HepG2 (cell line): ENCODE results near the gene UBR7. TPM values are rescaled to one million over a fixed set of nuclear protein-coding genes. Genes with fewer than 3 reads are reported as not detected.
A peak's percentile ranks its signal among the peaks of the same experiment; 100 is the strongest.

Source experiments
- CBX1 ChIP-seq: IDR thresholded peaks from one replicate; pipeline ENCODE4 v1.6.1; 2016; ENCODE audit warnings: antibody characterized with exemption, low read depth
- CEBPG ChIP-seq: IDR thresholded peaks from 2 replicates; pipeline ENCODE4 v1.6.1; 2016
- FOXC1 ChIP-seq: sonication (generic); formaldehyde crosslinking; IDR thresholded peaks from 2 replicates; pipeline ENCODE4 v1.8.0; 2022; ENCODE audit warnings: mild to moderate bottlenecking, missing genetic modification reagents, borderline replicate concordance
- ISL2 ChIP-seq: sonication (generic); formaldehyde crosslinking; IDR thresholded peaks from 2 replicates; pipeline ENCODE4 v1.5.0; 2020; ENCODE audit warnings: missing genetic modification reagents
- KMT2B ChIP-seq: IDR thresholded peaks from 2 replicates; pipeline ENCODE4 v1.6.1; 2016; ENCODE audit warnings: missing genetic modification reagents, missing compliant biosample characterization
- MZF1 ChIP-seq: sonication (generic); formaldehyde crosslinking; IDR thresholded peaks from 2 replicates; pipeline ENCODE4 v1.8.1; 2023; ENCODE audit warnings: mild to moderate bottlenecking, missing genetic modification reagents, borderline replicate concordance
- PHF20 ChIP-seq: sonication (generic); formaldehyde crosslinking; IDR thresholded peaks from 2 replicates; pipeline ENCODE4 v1.5.0; 2020; ENCODE audit warnings: mild to moderate bottlenecking, missing genetic modification reagents
- PITX1 ChIP-seq: sonication (generic); formaldehyde crosslinking; IDR thresholded peaks from 2 replicates; pipeline ENCODE4 v1.5.1; 2020; ENCODE audit warnings: mild to moderate bottlenecking, missing genetic modification reagents
- RARG ChIP-seq: sonication (generic); formaldehyde crosslinking; IDR thresholded peaks from 2 replicates; pipeline ENCODE4 v1.4.0; 2020; ENCODE audit warnings: low read depth, mild to moderate bottlenecking, missing genetic modification reagents
- REXO4 ChIP-seq: sonication (generic); formaldehyde crosslinking; IDR thresholded peaks from 2 replicates; pipeline ENCODE4 v1.8.0; 2022; ENCODE audit warnings: missing genetic modification reagents, mild to moderate bottlenecking, borderline replicate concordance
- TARDBP ChIP-seq: sonication (generic); formaldehyde crosslinking; IDR thresholded peaks from 2 replicates; pipeline ENCODE4 v1.8.0; 2022; ENCODE audit warnings: mild to moderate bottlenecking, missing genetic modification reagents
- TCF12 ChIP-seq, 2 experiments: fragments of 450-650 bp in 1 of 2; sonication (generic) in 1 of 2; formaldehyde crosslinking in 1 of 2; IDR thresholded peaks; 2 replicates each; pipeline versions ENCODE4 v1.6.1 to v1.8.0; 2017 to 2022; ENCODE audit warnings: antibody characterized with exemption in 1 of 2, mild to moderate bottlenecking in 1 of 2, missing genetic modification reagents in 1 of 2, moderate library complexity in 1 of 2
- TRIM24 ChIP-seq: sonication (generic); formaldehyde crosslinking; IDR thresholded peaks from 2 replicates; pipeline ENCODE4 v1.8.0; 2022; ENCODE audit warnings: mild to moderate bottlenecking, missing genetic modification reagents
- U2AF2 ChIP-seq: fragments of 200-400 bp; formaldehyde crosslinking; IDR thresholded peaks from 2 replicates; pipeline ENCODE4 v1.6.1; 2017; ENCODE audit warnings: low read depth, mild to moderate bottlenecking, low read length
- ZNF350 ChIP-seq: sonication (generic); formaldehyde crosslinking; IDR thresholded peaks from 2 replicates; pipeline ENCODE4 v1.4.0; 2020; ENCODE audit warnings: mild to moderate bottlenecking, low read depth, missing genetic modification reagents, borderline replicate concordance
- ZNF724P ChIP-seq: sonication (generic); formaldehyde crosslinking; IDR thresholded peaks from 2 replicates; pipeline ENCODE4 v1.8.0; 2022; ENCODE audit warnings: missing genetic modification reagents, borderline replicate concordance
- ZNF75D ChIP-seq: sonication (generic); formaldehyde crosslinking; IDR thresholded peaks from 2 replicates; pipeline ENCODE4 v1.8.1; 2023; ENCODE audit warnings: missing genetic modification reagents, mild to moderate bottlenecking, borderline replicate concordance
- ZSCAN12 ChIP-seq: sonication (generic); formaldehyde crosslinking; IDR thresholded peaks from 2 replicates; pipeline ENCODE4 v1.9.0; 2021; ENCODE audit warnings: mild to moderate bottlenecking, missing genetic modification reagents
- polyA plus RNA-seq, 8 experiments: library from polyadenylated mRNA; depleted of rRNA in 3 of 8; stranded (reverse) in 7 of 8; unstranded in 1 of 8; fragments of >200 nt; fragmentation: Illumina TruSeq in 4 of 8; extraction: Trizol in 4 of 8; gene quantifications; 2 replicates each; pipeline versions ENCODE4 v1.2.1 to v1.2.3, GENCODE V29; 2011 to 2016; ENCODE audit warnings: low read depth in 4 of 8, missing spikeins in 1 of 8, mixed read lengths in 1 of 8; ENCODE audit not compliant: insufficient read depth in 1 of 8
- total RNA-seq, 5 experiments: library from RNA; depleted of rRNA; stranded (reverse); fragments of >200 nt; fragmentation: Illumina TruSeq; extraction: Trizol; gene quantifications; 2 replicates each; pipeline ENCODE4 v1.2.3, GENCODE V29; 2016; ENCODE audit warnings: low read depth in 1 of 5
- TF ChIP-seq, protein P1 (sequence below): sonication (generic); formaldehyde crosslinking; IDR thresholded peaks from 2 replicates; pipeline ENCODE4 v1.5.1; 2020; ENCODE audit warnings: mild to moderate bottlenecking, missing genetic modification reagents, borderline replicate concordance
- TF ChIP-seq, protein P2 (sequence below): sonication (generic); formaldehyde crosslinking; conservative IDR thresholded peaks from 2 replicates; pipeline ENCODE4 v1.8.0; 2022; ENCODE audit warnings: missing genetic modification reagents

The UBR7 gene
- total and polyA plus RNA-seq, 2 of the 13 experiments (the other 11 are each of a cell fraction or from before 2014, with no cell fraction given): 11.0 to 19.7 TPM

DNA sequence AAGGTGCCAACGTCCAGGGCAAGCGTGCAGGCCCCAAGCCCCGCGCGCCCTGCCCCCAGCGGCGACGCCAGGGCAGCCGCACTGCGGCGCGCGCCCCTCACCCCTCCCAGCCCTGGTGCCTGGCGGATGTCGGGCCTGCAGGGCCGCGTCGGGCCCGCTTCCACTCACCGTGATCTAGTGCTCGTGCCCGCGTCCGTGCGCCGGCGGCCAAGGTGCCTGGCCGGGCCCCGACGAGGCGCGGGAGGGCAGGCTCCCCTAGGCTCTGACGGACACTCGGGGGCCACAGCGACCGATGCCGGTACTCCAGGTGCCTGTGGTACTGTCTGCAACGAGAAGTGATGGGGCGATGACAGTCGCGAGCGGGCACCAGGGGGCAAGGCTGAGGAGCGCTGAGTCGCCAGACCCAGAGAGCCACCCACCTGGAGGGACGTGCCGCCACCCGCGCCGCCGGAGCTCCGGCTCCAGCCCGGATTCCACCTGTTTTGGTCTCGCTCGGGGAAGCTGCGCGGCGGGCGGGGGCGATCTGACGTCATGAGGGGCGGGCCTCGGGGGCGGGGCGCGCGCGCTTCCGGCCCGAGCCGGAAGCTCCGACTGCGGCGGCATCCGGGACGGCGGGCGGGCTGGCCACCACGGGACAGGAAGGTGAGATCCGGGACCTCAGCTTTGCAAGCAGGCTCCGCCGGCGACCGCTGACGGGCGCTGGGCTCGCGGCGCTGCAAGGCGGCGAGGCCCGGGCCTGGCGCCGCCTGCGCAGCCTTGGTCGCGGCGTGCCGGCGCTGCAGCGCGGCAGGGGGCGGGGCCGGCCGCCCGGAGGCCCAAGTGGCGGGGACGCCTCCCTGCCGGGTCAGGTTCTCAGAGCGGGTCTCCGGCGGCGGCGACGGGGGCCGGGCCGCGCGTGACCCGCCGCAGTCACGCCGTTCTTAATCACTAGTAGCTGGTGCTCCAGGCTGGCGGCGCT is 22.4 kb upstream of the UBR7 start, which contains the start of the genes LYSET and MOAP1 (continued):
- TF ChIP-seq ZNF350: no peak
- peak; percentile 47; the same call in 1 of the 2 replicates for TF ChIP-seq ZSCAN12
- TF ChIP-seq U2AF2: no peak
- TF ChIP-seq TARDBP: no peak; the same call in 1 of the 2 replicates
- TF ChIP-seq RARG (CRISPR knock-in tag): no peak
- no peak for TF ChIP-seq CBX1
- no peak for TF ChIP-seq CEBPG (CRISPR knock-in tag)
- TF ChIP-seq PITX1 (CRISPR knock-in tag): no peak; the same call in 1 of the 2 replicates
- TF ChIP-seq, protein P1, sequence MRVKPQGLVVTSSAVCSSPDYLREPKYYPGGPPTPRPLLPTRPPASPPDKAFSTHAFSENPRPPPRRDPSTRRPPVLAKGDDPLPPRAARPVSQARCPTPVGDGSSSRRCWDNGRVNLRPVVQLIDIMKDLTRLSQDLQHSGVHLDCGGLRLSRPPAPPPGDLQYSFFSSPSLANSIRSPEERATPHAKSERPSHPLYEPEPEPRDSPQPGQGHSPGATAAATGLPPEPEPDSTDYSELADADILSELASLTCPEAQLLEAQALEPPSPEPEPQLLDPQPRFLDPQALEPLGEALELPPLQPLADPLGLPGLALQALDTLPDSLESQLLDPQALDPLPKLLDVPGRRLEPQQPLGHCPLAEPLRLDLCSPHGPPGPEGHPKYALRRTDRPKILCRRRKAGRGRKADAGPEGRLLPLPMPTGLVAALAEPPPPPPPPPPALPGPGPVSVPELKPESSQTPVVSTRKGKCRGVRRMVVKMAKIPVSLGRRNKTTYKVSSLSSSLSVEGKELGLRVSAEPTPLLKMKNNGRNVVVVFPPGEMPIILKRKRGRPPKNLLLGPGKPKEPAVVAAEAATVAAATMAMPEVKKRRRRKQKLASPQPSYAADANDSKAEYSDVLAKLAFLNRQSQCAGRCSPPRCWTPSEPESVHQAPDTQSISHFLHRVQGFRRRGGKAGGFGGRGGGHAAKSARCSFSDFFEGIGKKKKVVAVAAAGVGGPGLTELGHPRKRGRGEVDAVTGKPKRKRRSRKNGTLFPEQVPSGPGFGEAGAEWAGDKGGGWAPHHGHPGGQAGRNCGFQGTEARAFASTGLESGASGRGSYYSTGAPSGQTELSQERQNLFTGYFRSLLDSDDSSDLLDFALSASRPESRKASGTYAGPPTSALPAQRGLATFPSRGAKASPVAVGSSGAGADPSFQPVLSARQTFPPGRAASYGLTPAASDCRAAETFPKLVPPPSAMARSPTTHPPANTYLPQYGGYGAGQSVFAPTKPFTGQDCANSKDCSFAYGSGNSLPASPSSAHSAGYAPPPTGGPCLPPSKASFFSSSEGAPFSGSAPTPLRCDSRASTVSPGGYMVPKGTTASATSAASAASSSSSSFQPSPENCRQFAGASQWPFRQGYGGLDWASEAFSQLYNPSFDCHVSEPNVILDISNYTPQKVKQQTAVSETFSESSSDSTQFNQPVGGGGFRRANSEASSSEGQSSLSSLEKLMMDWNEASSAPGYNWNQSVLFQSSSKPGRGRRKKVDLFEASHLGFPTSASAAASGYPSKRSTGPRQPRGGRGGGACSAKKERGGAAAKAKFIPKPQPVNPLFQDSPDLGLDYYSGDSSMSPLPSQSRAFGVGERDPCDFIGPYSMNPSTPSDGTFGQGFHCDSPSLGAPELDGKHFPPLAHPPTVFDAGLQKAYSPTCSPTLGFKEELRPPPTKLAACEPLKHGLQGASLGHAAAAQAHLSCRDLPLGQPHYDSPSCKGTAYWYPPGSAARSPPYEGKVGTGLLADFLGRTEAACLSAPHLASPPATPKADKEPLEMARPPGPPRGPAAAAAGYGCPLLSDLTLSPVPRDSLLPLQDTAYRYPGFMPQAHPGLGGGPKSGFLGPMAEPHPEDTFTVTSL: peak; percentile 14; the same call in 1 of the 2 replicates
- TF ChIP-seq TCF12 (IDR thresholded peaks at IDR 0.05): no peak
- peak; percentile 73; the same call in 1 of the 2 replicates for TF ChIP-seq TCF12 (CRISPR knock-in tag; IDR thresholded peaks at IDR 0.05)
- no peak for TF ChIP-seq ZNF75D (CRISPR knock-in tag)
- no peak for TF ChIP-seq TRIM24
- TF ChIP-seq FOXC1 (CRISPR knock-in tag): peak; percentile 68; the same call in 1 of the 2 replicates
- peak; percentile 39 for TF ChIP-seq KMT2B
- TF ChIP-seq, protein P2, sequence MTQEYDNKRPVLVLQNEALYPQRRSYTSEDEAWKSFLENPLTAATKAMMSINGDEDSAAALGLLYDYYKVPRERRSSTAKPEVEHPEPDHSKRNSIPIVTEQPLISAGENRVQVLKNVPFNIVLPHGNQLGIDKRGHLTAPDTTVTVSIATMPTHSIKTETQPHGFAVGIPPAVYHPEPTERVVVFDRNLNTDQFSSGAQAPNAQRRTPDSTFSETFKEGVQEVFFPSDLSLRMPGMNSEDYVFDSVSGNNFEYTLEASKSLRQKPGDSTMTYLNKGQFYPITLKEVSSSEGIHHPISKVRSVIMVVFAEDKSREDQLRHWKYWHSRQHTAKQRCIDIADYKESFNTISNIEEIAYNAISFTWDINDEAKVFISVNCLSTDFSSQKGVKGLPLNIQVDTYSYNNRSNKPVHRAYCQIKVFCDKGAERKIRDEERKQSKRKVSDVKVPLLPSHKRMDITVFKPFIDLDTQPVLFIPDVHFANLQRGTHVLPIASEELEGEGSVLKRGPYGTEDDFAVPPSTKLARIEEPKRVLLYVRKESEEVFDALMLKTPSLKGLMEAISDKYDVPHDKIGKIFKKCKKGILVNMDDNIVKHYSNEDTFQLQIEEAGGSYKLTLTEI (CRISPR knock-in tag): no peak
- peak; percentile 47 for TF ChIP-seq PHF20 (CRISPR knock-in tag)
- 0 out of 2 replicates have a peak, but pooled peaks have one; percentile 55 for TF ChIP-seq MZF1 (CRISPR knock-in tag)
- TF ChIP-seq ZNF724P: 0 out of 2 replicates have a peak, but pooled peaks have one; percentile 40
- TF ChIP-seq REXO4 (CRISPR knock-in tag): no peak
- TF ChIP-seq ISL2 (CRISPR knock-in tag): no peak; the same call in 1 of the 2 replicates
